GM12878 (cell line): Measurements from ENCODE around the gene GNAT1. TPM values are rescaled to one million over a fixed set of nuclear protein-coding genes. Genes with fewer than 3 reads are reported as not detected.

Experiments used
- ATAC-seq: fragments of 200-7000 bp; cut with Tn5 transposase; 3 replicates; pipeline ENCODE4 v1.9.1; 2020; ENCODE audit warnings: mild to moderate bottlenecking, moderate library complexity
- BruUV-seq: library from RNA; stranded (reverse); fragments of 400-500 nt; replicated peaks from 2 replicates; lab custom pipeline; 2021; lab: Mats Ljungman, UMichigan
- CTCF ChIA-PET: fragments of 300-600 bp; sonication (Branson Sonifier 250); formaldehyde crosslinking; extraction: SDS; loops from one replicate; lab custom pipeline; 2021; ENCODE audit warnings: inconsistent platforms; lab: Yijun Ruan, JAX
- POLR2A ChIA-PET: fragments of 350-600 bp; formaldehyde crosslinking; extraction: SDS; loops from one replicate; lab custom pipeline; 2021; ENCODE audit warnings: inconsistent platforms; lab: Charles Lee
- RAD21 ChIA-PET: fragments of 300-600 bp; sonication (Branson Sonifier 250); formaldehyde crosslinking; loops from one replicate; lab custom pipeline; 2023; ENCODE audit warnings: antibody characterized with exemption; ENCODE audit not compliant: unreplicated experiment; lab: Charles Lee
- SMC1A ChIA-PET: fragments of 300-600 bp; sonication (Branson Sonifier 250); formaldehyde crosslinking; loops from one replicate; lab custom pipeline; 2023; ENCODE audit not compliant: unreplicated experiment, uncharacterized antibody; lab: Charles Lee
- DNase-seq: peaks from one replicate; pipeline ENCODE4 v3.0.0-alpha.2; 2011; ENCODE audit warnings: low read depth, low spot score
- FAIRE-seq: peaks from 3 replicates; lab custom pipeline; 2011; peaks lifted over from hg19 to GRCh38; lab: Jason Lieb, UNC
- H2AFZ ChIP-seq: 2 replicates; pipeline ENCODE4 v1.6.0; 2011; ENCODE audit warnings: low read depth, low read length, control low read depth; ENCODE audit not compliant: control insufficient read depth
- H3K27ac ChIP-seq: 2 replicates; pipeline ENCODE4 v1.5.1; 2011; ENCODE audit warnings: control low read depth; ENCODE audit not compliant: control insufficient read depth, insufficient read depth
- H3K27me3 ChIP-seq, 2 experiments: replicated peaks in 1 of 2; 2 replicates each; pipeline versions ENCODE4 v1.6.0 to v1.6.1; 2011; ENCODE audit warnings: low read length in 1 of 2; ENCODE audit not compliant: control insufficient read depth in 2 of 2, insufficient read depth in 2 of 2
- H3K36me3 ChIP-seq, 2 experiments: 2 replicates each; pipeline ENCODE4 v1.5.1; 2011; ENCODE audit warnings: low read length in 1 of 2; ENCODE audit not compliant: control insufficient read depth in 2 of 2, insufficient read depth in 2 of 2
- H3K4me1 ChIP-seq: 2 replicates; pipeline ENCODE4 v1.6.1; 2011; ENCODE audit warnings: mild to moderate bottlenecking, low read length, moderate library complexity, mixed read lengths; ENCODE audit not compliant: control insufficient read depth, insufficient read depth
- H3K4me2 ChIP-seq: 2 replicates; pipeline ENCODE4 v1.6.0; 2011; ENCODE audit warnings: control low read depth; ENCODE audit not compliant: control insufficient read depth, insufficient read depth
- H3K4me3 ChIP-seq: fragments of 200-600 bp; sonication (generic); 2 replicates; pipeline ENCODE4 v1.5.1; 2016
- H3K79me2 ChIP-seq: 2 replicates; pipeline ENCODE4 v1.6.0; 2011; ENCODE audit warnings: low read length; ENCODE audit not compliant: control insufficient read depth, insufficient read depth
- H3K9ac ChIP-seq: 2 replicates; pipeline ENCODE4 v1.8.0; 2011; ENCODE audit warnings: low read length, control low read depth, mixed read lengths; ENCODE audit not compliant: control insufficient read depth, insufficient read depth
- H3K9me3 ChIP-seq: replicated peaks from 3 replicates; pipeline ENCODE4 v1.5.1; 2011; ENCODE audit warnings: mild to moderate bottlenecking, low read length; ENCODE audit not compliant: control insufficient read depth, insufficient read depth
- H4K20me1 ChIP-seq: 2 replicates; pipeline ENCODE4 v1.6.0; 2011; ENCODE audit not compliant: control insufficient read depth, insufficient read depth
- KLF5 ChIP-seq: fragments of 450-650 bp; IDR thresholded peaks from 2 replicates; pipeline ENCODE4 v1.6.1; 2014; ENCODE audit warnings: mild to moderate bottlenecking; ENCODE audit not compliant: partially characterized antibody
- POLR2AphosphoS2 ChIP-seq: IDR thresholded peaks from 2 replicates; pipeline ENCODE4 v1.6.1; 2011; ENCODE audit warnings: low read depth, mild to moderate bottlenecking, low read length, improper control_type of control experiment, moderate library complexity
- REST ChIP-seq: IDR thresholded peaks from 2 replicates; pipeline ENCODE4 v1.6.1; 2012; ENCODE audit warnings: mild to moderate bottlenecking, low read depth, low read length
- ZNF274 ChIP-seq: IDR thresholded peaks from one replicate; pipeline ENCODE4 v1.8.0; 2011; ENCODE audit not compliant: insufficient read length, insufficient read depth
- WGBS: methylation state at CpG from one replicate; pipeline ENCODE4 v1.1.6; 2016; ENCODE audit warnings: low lambda C conversion rate; ENCODE audit not compliant: insufficient replicate concordance, insufficient coverage; ENCODE audit errors: missing lambda C conversion rate; 5-methylcytosine and 5-hydroxymethylcytosine counted together
- in situ Hi-C: fragments of 300-500 bp; cut with MboI; formaldehyde crosslinking; loops from 9 replicates; pipeline ENCODE4 v1.14.3; 2018; ENCODE audit warnings: mixed read lengths
- intact Hi-C: fragments of 100-400 bp; cut with micrococcal nuclease; formaldehyde crosslinking; loops from one replicate; pipeline ENCODE4 v1.14.2; 2022; ENCODE audit not compliant: unreplicated experiment
- polyA plus RNA-seq, 11 experiments: library from polyadenylated mRNA; depleted of rRNA in 4 of 11; unstranded in 6 of 11; stranded (reverse) in 5 of 11; fragments of >200 nt; fragmentation: Nextera tagmentation in 4 of 11; fragmentation: Illumina TruSeq in 1 of 11; extraction: Ambion mirVana in 4 of 11; extraction: Trizol in 1 of 11; gene quantifications; 1 replicate in 1 of 11; 2 replicates in 10 of 11; pipeline versions ENCODE4 v1.2.1 to v1.2.3, GENCODE V29; 2011 to 2016; ENCODE audit warnings: inconsistent platforms in 2 of 11, missing spikeins in 2 of 11, low read depth in 1 of 11
- total RNA-seq, 4 experiments: library from RNA; depleted of rRNA in 3 of 4; stranded (reverse); fragments of >200 nt in 3 of 4; fragmentation: Illumina TruSeq in 1 of 4; extraction: Trizol in 1 of 4; gene quantifications; 2 replicates each; pipeline versions ENCODE4 v1.2.1 to v1.2.3, GENCODE V29; 2013 to 2021

Gene GNAT1
- total and polyA plus RNA-seq, 10 of the 15 experiments (the other 5 are each of a cell fraction or from before 2014, with no cell fraction given) = not detected

GRCh38 chr3:50177346-50177745 is 14.1 kb upstream of the GNAT1 start:
- 8% methylated on average over 2 of the region's 2 CpGs for WGBS
- no peak for DNase-seq
- H4K20me1 ChIP-seq = no peaks in the 10 kb centered on the region
- intact Hi-C loops (no loop called here), in situ Hi-C loops (no loop called here)
- H3K4me2 ChIP-seq = no peak overlapping the region
- no peak overlapping the region for H3K4me3 ChIP-seq
- no peak for FAIRE-seq
- H2AFZ ChIP-seq = no peak overlapping the region
- H3K9me3 ChIP-seq = no peaks in the 10 kb centered on the region
- no TSS peak for BruUV-seq
- no peaks in the 10 kb centered on the region for H3K79me2 ChIP-seq
- H3K4me1 ChIP-seq = no peaks in the 10 kb centered on the region
- ChIA-PET CTCF (no interaction called here), SMC1A (no interaction called here), RAD21 (no interaction called here), POLR2A (no interaction called here)
- ATAC-seq = no peak
- H3K27me3 ChIP-seq = no peaks in the 10 kb centered on the region
- TF ChIP-seq ZNF274 (no peak), KLF5 (no peak), POLR2AphosphoS2 (no peak), REST (no peak)
- H3K27ac ChIP-seq = no peak overlapping the region
- H3K9ac ChIP-seq = no peak overlapping the region
- no peaks in the 10 kb centered on the region for H3K36me3 ChIP-seq
